ENCODE measurements around the gene SFXN5. TPM values are rescaled to one million over a fixed set of nuclear protein-coding genes. Genes with fewer than 3 reads are reported as not detected.

SFXN5 gene
- total RNA-seq, 1 donor from 2014 or later, result 9.5 TPM

- no peak overlapping the region for H3K4me3 Mint-ChIP-seq
- peaks cover 2% of the 10 kb centered on the region for H3K27me3 Mint-ChIP-seq (ENCODE audit: insufficient read depth)
- no peak for DNase-seq (ENCODE audit: low spot score)
- H3K27ac Mint-ChIP-seq, result no peak overlapping the region
- H3K9me3 Mint-ChIP-seq, result no peaks in the 10 kb centered on the region
- intact Hi-C loops (cut with micrococcal nuclease), result no loop called here
- H3K36me3 Mint-ChIP-seq (ENCODE audit: low read depth), result no peaks in the 10 kb centered on the region
- no peaks in the 10 kb centered on the region for H3K4me1 Mint-ChIP-seq (ENCODE audit: low read depth)
Observed at GRCh38 chr2:72985136-72985535, 86.4 kb downstream of the SFXN5 start.

GRCh38 chr2:72984172-72984671 is 87.3 kb downstream of the SFXN5 start:
- no peaks in the 10 kb centered on the region for H3K36me3 Mint-ChIP-seq (ENCODE audit: low read depth)
- intact Hi-C loops (cut with micrococcal nuclease), result no loop called here
- DNase-seq (ENCODE audit: low spot score), result no peak
- no peaks in the 10 kb centered on the region for H3K9me3 Mint-ChIP-seq
- H3K27me3 Mint-ChIP-seq (ENCODE audit: insufficient read depth), result peaks cover 3% of the 10 kb centered on the region
- H3K4me3 Mint-ChIP-seq, result no peak overlapping the region
- H3K4me1 Mint-ChIP-seq (ENCODE audit: low read depth), result no peaks in the 10 kb centered on the region
- no peak overlapping the region for H3K27ac Mint-ChIP-seq

- no peak overlapping the region for H3K27ac Mint-ChIP-seq
- intact Hi-C loops (cut with micrococcal nuclease), result no loop called here
- no peaks in the 10 kb centered on the region for H3K36me3 Mint-ChIP-seq (ENCODE audit: low read depth)
- no peak for DNase-seq (ENCODE audit: low spot score)
- no peaks in the 10 kb centered on the region for H3K9me3 Mint-ChIP-seq
- no peak overlapping the region for H3K4me3 Mint-ChIP-seq
- H3K27me3 Mint-ChIP-seq (ENCODE audit: insufficient read depth), result peaks cover 3% of the 10 kb centered on the region
- no peaks in the 10 kb centered on the region for H3K4me1 Mint-ChIP-seq (ENCODE audit: low read depth)
Observed at GRCh38 chr2:72983500-72984161, 87.9 kb downstream of the SFXN5 start.

- H3K4me3 Mint-ChIP-seq, result no peak overlapping the region
- peaks cover 3% of the 10 kb centered on the region for H3K27me3 Mint-ChIP-seq (ENCODE audit: insufficient read depth)
- H3K9me3 Mint-ChIP-seq, result no peaks in the 10 kb centered on the region
- DNase-seq (ENCODE audit: low spot score), result no peak
- intact Hi-C loops (cut with micrococcal nuclease), result no loop called here
- no peaks in the 10 kb centered on the region for H3K4me1 Mint-ChIP-seq (ENCODE audit: low read depth)
- no peak overlapping the region for H3K27ac Mint-ChIP-seq
- H3K36me3 Mint-ChIP-seq (ENCODE audit: low read depth), result no peaks in the 10 kb centered on the region
Observed at GRCh38 chr2:72982781-72983499, 88.6 kb downstream of the SFXN5 start.

GRCh38 chr2:72982219-72982618 is 89.3 kb downstream of the SFXN5 start:
- H3K4me3 Mint-ChIP-seq, result no peak overlapping the region
- H3K36me3 Mint-ChIP-seq (ENCODE audit: low read depth), result no peaks in the 10 kb centered on the region
- intact Hi-C loops (cut with micrococcal nuclease), result no loop called here
- H3K27ac Mint-ChIP-seq, result no peak overlapping the region
- H3K27me3 Mint-ChIP-seq (ENCODE audit: insufficient read depth), result peaks cover 3% of the 10 kb centered on the region
- no peaks in the 10 kb centered on the region for H3K4me1 Mint-ChIP-seq (ENCODE audit: low read depth)
- no peaks in the 10 kb centered on the region for H3K9me3 Mint-ChIP-seq
- no peak for DNase-seq (ENCODE audit: low spot score)

GRCh38 chr2:72981536-72981935 is 90.0 kb downstream of the SFXN5 start:
- DNase-seq (ENCODE audit: low spot score), result no peak
- Mint-ChIP-seq H3K4me1 (ENCODE audit: low read depth) (no peaks in the 10 kb centered on the region), H3K27me3 (ENCODE audit: insufficient read depth) (peaks cover 3% of the 10 kb centered on the region), H3K36me3 (ENCODE audit: low read depth) (no peaks in the 10 kb centered on the region), H3K9me3 (no peaks in the 10 kb centered on the region), H3K27ac (no peak overlapping the region), H3K4me3 (no peak overlapping the region)
- intact Hi-C loops (cut with micrococcal nuclease), result no loop called here

GRCh38 chr2:72980535-72981217 is 90.8 kb downstream of the SFXN5 start:
- H3K36me3 Mint-ChIP-seq (ENCODE audit: low read depth), result no peaks in the 10 kb centered on the region
- intact Hi-C loops (cut with micrococcal nuclease), result no loop called here
- peaks cover 3% of the 10 kb centered on the region for H3K27me3 Mint-ChIP-seq (ENCODE audit: insufficient read depth)
- H3K27ac Mint-ChIP-seq, result no peak overlapping the region
- H3K4me1 Mint-ChIP-seq (ENCODE audit: low read depth), result no peaks in the 10 kb centered on the region
- H3K4me3 Mint-ChIP-seq, result no peak overlapping the region
- DNase-seq (ENCODE audit: low spot score), result no peak
- H3K9me3 Mint-ChIP-seq, result no peaks in the 10 kb centered on the region

- Mint-ChIP-seq H3K27me3 (ENCODE audit: insufficient read depth) (peaks cover 3% of the 10 kb centered on the region), H3K36me3 (ENCODE audit: low read depth) (no peaks in the 10 kb centered on the region), H3K27ac (no peak overlapping the region), H3K9me3 (no peaks in the 10 kb centered on the region), H3K4me1 (ENCODE audit: low read depth) (no peaks in the 10 kb centered on the region), H3K4me3 (no peak overlapping the region)
- no peak for DNase-seq (ENCODE audit: low spot score)
- intact Hi-C loops (cut with micrococcal nuclease), result no loop called here
Observed at GRCh38 chr2:72979896-72980295, 91.6 kb downstream of the SFXN5 start.

GRCh38 chr2:72975017-72975416 is 96.5 kb downstream of the SFXN5 start:
- H3K27me3 Mint-ChIP-seq (ENCODE audit: insufficient read depth), result peaks cover 3% of the 10 kb centered on the region
- DNase-seq (ENCODE audit: low spot score), result no peak
- no peak overlapping the region for H3K27ac Mint-ChIP-seq
- H3K4me3 Mint-ChIP-seq, result no peak overlapping the region
- no peaks in the 10 kb centered on the region for H3K4me1 Mint-ChIP-seq (ENCODE audit: low read depth)
- intact Hi-C loops (cut with micrococcal nuclease), result no loop called here
- no peaks in the 10 kb centered on the region for H3K9me3 Mint-ChIP-seq
- H3K36me3 Mint-ChIP-seq (ENCODE audit: low read depth), result no peaks in the 10 kb centered on the region

- DNase-seq (ENCODE audit: low spot score), result no peak
- H3K4me3 Mint-ChIP-seq, result no peak overlapping the region
- intact Hi-C loops (cut with micrococcal nuclease), result no loop called here
- no peaks in the 10 kb centered on the region for H3K4me1 Mint-ChIP-seq (ENCODE audit: low read depth)
- peaks cover 2% of the 10 kb centered on the region for H3K27me3 Mint-ChIP-seq (ENCODE audit: insufficient read depth)
- no peak overlapping the region for H3K27ac Mint-ChIP-seq
- H3K9me3 Mint-ChIP-seq, result no peaks in the 10 kb centered on the region
- H3K36me3 Mint-ChIP-seq (ENCODE audit: low read depth), result no peaks in the 10 kb centered on the region
Observed at GRCh38 chr2:72974436-72974754, 97.1 kb downstream of the SFXN5 start.

GRCh38 chr2:72973566-72974435 is 97.7 kb downstream of the SFXN5 start:
- H3K4me1 Mint-ChIP-seq (ENCODE audit: low read depth), result no peaks in the 10 kb centered on the region
- peak; percentile 17 for DNase-seq (ENCODE audit: low spot score)
- no peaks in the 10 kb centered on the region for H3K36me3 Mint-ChIP-seq (ENCODE audit: low read depth)
- intact Hi-C loops (cut with micrococcal nuclease), result loop anchor here (1.0 to 2.0 kb wide), 2 partner anchors 82 to 203 kb away; no protein-coding TSS in a partner anchor
- peaks cover 2% of the 10 kb centered on the region for H3K27me3 Mint-ChIP-seq (ENCODE audit: insufficient read depth)
- no peak overlapping the region for H3K4me3 Mint-ChIP-seq
- H3K9me3 Mint-ChIP-seq, result no peaks in the 10 kb centered on the region
- H3K27ac Mint-ChIP-seq, result no peak overlapping the region

- Mint-ChIP-seq H3K4me3 (no peak overlapping the region), H3K27ac (no peak overlapping the region), H3K9me3 (no peaks in the 10 kb centered on the region), H3K27me3 (ENCODE audit: insufficient read depth) (peaks cover 2% of the 10 kb centered on the region), H3K4me1 (ENCODE audit: low read depth) (no peaks in the 10 kb centered on the region), H3K36me3 (ENCODE audit: low read depth) (no peaks in the 10 kb centered on the region)
- intact Hi-C loops (cut with micrococcal nuclease), result loop anchor here (1.0 to 2.0 kb wide), 2 partner anchors 81 to 202 kb away; no protein-coding TSS in a partner anchor
- DNase-seq (ENCODE audit: low spot score), result no peak
Observed at GRCh38 chr2:72973137-72973535, 98.4 kb downstream of the SFXN5 start.
